GM19438 (cell line): ENCODE measurements around the gene CYTH4.

Source experiments
- ATAC-seq: cut with Tn5 transposase; IDR thresholded peaks from one replicate; pipeline ENCODE4 v1.9.1; 2021; ENCODE audit warnings: low read depth; ENCODE audit not compliant: unreplicated experiment

CYTH4 gene

DNA sequence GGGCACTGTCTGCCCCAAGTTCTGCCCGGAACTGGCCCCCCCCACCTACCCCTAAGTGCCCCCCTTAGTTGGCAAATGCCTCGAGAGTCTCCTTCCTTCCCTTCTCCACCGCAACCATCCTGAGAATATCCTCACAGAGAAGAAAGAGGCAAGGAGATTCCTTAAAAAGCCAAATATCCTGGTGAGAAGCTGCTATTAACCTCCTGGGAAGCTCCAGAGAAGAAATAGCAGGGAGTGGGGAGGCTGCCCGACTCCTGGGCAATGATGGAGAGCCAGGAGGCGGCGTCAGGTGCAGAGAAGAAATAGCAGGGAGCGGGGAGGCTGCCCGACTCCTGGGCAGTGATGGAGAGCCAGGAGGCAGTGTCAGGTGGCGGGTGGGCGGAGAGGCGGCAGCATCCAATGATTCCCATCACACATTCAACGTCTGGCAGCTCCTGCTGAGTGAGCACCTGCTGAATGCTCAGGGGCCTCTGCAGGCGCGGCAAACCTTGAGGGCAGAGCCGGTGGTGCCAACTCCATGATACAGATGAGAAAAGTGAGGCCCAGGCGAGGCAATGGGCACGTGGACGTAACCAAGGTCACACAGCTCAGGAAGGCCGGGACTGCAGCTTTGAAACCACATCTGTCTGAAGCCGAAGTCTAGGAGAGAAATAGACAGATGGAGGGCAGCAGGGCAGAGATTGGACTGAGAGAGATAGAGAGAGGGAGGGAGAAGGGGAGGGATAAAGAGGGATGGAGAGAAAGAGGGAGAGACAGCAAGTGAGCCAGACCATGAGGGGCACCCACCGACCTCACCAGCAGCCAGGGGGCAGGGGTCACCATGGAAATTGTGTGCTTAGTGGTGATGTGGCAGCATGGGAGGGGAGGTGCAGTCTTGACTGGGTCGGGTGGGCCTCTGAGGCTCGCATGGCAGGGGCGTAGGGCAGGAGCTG is 58.3 kb downstream of the CYTH4 start:
- ATAC-seq, result no peak

DNA sequence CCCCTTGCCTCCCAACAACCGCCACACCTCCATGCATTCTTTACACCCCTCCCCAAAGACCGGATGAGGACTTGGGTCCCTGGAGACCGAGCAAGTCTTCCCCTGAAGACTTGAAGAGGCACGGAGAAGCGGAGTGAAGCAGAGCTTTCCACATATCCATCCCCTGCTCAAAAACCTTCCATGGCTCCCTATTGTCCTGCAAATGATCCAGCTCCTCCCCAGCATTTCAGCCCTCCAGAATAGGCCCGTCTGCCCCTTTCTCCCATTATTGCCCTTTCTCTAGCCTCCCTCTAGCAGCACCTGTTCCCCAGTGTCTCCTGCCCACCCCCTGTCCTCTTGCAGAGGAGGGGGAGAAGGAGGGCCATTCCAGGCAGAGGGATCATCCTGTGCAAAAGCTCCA is 59.8 kb downstream of the CYTH4 start:
- no peak for ATAC-seq

DNA sequence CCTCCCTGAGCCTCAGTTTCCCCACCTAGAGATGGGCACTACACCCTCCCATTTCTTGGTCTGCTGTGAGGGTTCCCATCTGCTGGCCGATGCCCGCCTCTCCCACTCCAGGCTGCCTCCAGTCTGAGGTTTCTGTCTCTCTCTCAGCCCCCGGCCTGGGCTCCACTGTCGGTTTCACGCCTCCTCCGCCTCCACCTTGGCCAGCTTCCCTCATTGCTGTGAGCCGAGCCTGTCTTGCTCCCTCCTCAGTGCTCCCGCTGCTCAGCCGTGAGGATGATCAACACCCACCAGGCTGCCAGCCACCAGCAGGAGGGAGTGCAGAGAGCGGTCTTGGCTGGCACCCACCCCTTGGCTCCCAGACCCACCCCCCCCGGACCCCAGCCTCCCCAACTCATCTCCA is 61.0 kb downstream of the CYTH4 start:
- ATAC-seq, result no peak

DNA sequence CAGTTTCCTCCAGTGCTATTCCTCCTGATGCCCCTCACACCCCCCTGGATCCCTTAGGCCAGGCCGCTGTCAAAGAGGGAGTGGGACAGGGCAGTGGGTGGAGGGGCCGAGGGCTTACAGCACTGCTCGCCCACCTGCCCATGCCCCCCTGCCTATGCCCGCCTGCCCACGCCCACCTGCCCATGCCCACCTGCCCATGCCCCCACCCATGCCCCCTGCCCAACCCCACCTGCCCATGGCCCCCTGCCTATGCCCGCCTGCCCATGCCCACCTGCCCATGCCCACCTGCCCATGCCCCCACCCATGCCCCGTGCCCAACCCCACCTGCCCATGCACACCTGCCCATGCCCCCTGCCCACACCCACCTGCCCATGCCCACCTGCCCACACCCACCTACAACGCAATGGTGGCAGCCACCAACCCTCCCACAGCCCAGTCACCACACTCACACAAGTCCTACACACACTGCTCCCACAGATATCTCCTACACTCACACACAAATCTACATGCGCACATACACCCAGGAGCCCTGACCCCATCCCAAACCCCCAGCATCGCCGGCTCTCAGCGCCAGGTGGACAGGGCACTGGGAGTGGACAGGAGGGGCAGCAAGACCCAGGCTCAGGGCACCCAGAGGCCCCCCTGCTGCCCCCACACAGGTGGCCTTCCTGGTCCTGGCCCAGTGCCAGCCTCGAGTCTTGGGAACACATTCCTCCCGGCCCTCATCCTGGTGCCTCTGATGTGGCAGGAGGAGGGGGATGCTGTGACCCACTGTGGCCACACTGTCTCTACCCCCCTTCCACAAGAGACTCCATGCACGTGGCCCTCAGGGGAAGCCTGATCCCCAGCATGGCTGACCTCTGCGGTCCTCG is 61.8 kb downstream of the CYTH4 start:
- ATAC-seq, result no peak

DNA sequence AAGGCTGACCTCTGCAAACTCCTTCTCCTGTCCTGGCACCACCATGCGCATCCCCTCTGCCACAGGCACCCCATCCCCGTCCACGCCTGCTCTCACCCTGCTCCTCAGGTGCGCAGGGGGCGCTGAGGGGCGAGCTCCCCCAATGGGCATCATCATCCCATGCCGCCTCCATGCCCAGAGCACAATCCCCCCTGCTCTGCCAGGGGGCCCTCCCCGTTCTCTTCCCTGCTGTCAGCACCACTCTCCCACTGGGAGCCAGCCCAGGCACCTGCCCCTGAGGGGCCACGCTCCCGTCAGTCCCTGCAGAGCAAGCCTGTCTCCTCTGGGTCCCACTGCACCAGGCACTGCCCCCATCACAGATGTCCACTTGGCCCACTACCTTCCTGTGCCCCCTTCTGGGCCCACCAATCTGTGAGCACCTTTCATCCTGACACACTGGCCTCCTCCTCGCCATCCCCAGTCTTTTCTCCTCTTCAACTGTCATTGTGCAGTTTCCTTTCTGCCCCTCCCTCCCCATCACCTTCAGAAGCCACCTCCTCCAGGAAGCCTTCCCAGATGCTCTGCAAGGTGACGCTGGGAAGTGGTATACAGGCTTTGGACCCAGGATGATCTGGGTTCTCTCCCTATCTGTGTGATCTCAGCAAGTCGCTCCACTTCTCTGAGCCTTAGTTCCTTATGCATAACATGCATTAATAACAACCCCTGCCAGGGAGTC is 62.6 kb downstream of the CYTH4 start:
- no peak for ATAC-seq

DNA sequence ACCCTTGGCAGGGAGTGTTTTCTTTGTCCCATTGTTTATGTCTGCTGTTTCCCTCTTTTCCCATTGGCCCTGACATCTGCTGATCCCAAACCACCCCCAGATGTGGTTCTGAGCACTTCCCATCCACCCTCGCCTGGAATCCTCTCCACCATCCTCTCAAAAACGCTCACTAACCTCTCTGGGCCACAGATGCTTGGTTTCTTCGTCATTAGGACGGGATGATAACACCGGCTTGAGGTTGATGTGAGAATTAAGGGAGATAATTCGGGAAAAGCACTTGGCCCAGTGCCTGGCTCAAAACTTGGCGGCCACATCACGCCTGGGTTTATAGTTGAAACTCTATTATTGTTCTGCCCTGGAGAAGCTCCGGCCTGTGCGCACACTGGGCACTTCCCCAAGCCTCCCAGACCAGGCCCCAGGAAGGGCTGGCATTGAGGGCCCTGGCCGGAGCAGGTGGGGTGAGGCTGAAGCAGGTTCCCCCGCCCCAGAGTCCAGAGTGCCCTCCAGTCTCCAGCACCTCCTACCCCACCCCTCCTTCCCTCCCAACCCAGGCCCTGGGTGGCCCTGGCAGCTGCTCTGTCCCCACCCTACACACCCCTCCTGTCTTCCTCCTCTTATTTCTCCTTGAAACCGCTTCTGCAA is 63.7 kb downstream of the CYTH4 start:
- no peak for ATAC-seq

DNA sequence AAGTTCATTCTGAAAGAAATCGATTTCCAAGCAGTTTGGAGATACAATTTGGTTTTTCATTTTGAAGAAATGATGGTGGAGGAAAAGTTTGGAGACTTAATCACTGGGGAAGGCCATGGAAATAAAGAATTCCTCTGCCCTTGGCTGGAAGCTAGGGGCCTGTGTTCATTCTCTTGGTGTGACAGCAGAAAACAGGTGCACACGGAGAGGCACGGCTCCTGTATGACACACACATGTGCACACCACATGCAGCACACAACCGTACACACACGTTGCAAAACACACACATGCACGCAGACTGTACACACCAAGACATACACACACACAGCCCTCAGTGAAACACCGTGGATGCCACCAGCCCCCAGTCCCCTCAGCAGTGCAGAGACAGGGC is 64.2 kb downstream of the CYTH4 start:
- ATAC-seq, result no peak

DNA sequence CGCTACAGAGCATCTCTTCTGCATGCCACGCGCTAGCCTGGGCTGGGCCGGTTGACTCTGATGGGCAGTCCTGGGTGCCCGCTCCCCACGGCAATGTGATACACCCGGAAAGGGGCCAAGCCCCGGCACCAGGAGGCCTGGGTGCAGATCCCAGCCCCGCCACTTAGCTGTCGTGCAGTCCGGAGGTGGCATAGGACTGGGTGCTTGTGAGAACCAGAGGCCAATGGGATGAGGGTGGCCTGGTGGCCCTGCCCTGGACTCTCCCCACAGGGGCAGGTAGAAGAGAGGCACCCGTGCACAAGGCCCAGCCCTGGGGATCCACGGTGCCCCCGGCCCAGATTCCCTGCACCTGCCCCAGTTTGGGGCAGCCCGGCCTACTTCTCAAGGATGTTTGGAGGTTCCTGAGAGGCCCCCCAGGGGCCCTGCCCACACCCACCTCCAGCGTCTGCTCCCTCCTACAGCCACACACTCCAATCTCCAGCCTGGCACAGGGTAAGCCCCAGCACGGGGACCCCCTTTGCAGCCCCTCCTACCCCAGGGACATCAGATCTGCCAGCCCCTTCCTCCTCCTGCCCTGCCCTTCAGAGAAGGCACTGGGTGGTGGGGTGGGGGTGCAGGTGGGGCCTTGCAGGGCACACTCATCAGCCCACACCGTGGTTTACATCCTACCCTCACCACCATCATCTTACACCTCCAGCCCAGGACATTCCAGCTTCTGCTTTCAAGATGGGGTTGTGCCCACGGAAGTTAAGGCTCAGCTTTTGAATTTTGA is 66.9 kb downstream of the CYTH4 start:
- ATAC-seq, result no peak

DNA sequence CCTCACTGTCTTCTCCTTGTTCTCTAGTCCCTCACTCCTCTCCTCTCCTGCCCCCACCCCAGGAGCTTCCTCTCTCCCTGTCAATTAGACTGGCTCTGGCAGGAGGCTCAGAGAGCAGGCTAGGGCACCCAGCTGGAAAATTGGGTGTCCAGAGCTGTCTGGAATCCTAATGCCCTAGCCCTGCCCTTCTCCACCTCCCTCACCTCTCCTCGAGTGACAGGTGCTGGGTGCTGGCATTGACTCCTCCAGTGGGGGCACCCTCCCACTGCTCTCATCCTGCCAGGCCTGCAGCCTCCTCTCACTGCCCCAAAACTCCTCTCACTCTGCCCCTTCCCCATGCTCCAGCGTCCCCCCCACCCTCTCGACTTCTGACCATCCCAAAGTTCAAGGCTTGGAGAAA is 68.9 kb downstream of the CYTH4 start:
- ATAC-seq, result no peak

DNA sequence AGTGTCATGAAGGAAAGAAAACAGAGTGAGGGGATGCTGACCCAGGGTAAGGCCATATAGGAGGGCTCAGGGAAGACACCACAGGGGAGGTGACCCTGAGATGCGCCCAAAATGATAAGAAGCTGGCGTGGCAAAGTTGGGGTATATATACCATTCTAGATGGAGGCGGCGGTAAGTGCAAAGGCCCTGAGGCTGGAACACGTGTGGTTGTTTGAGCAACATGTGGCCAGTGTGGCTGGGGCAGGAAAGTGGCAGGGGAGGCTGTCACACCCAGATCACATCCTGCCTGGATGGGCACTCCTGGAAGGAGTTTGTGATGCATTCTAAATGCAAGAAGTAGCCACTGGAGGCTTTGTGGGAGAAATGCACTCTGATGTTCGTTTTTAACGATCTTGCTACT is 70.2 kb downstream of the CYTH4 start:
- no peak for ATAC-seq

DNA sequence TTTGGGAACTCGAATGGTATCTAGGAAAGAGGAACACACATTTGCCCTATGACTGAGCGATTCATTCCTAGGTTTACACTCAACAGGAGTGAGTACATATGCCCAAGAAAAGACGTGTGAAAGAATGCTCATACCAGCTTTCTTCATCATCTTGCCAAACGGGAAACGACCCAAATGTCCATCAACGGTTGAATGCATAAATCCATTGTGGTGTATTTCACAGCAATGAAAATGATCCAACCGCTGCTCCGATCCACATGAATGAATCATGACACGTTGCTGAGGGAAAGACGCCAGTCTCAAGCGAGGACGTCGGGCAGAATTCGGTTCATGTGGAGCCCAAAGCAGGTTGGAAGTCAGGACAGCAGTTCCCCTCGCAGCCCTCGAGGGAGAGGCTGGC is 71.5 kb downstream of the CYTH4 start:
- ATAC-seq, result no peak

DNA sequence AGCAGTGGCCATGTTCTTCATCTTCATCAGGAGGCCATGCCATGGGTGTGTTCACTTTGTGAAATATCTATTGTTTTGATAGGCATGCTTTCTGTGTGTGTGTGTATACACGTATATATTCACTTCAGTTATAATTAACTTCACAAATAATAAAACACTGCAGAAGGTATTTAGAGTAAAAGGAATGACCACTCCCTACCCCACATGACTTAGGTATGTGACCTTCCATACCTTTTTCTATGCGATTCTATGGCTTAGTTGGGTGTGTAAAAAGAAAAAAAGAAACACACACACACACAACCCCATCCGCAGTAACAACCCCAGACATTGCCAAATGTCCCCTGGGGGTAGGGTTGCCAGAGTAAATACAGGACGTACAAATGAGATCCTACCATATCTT is 72.0 kb downstream of the CYTH4 start:
- ATAC-seq, result no peak

DNA sequence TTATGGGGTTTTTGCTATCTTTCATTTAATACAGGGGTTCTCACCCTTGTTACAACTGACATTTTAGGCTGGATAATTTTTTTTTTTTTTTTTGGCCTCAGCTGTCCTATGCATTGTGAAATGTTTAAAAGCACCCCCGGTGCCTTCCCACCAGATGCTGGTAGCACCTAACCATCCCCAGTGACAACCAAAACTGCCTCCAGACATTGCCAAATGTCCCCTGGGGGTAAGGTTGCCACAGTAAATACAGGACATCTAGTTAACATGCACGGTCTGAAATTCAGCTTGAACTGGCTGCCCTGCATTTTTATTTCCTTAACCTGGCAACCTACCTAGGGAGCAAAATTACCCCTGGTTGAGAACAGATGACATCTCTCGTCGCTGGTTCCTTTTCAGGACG is 72.4 kb downstream of the CYTH4 start:
- no peak for ATAC-seq

DNA sequence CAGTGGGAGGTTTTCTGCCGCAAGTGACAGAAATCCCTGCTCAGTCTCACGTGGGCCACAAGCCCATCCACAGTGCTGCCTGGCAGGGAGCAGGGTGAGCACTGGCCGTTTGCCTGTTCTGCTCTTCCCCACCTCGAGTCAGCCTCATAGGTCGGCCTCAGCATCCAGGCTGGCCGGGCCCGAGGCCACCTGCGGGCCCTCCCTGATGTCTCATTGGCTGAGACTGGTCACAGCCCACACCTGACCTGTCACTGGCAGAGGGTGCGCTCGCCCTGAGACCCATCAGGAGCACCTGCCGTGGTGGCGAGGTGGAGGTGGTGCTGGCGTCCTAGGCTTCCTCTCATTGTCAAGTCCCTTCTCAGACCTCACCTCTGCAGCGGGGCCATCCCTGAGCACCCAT is 72.9 kb downstream of the CYTH4 start:
- no peak for ATAC-seq

DNA sequence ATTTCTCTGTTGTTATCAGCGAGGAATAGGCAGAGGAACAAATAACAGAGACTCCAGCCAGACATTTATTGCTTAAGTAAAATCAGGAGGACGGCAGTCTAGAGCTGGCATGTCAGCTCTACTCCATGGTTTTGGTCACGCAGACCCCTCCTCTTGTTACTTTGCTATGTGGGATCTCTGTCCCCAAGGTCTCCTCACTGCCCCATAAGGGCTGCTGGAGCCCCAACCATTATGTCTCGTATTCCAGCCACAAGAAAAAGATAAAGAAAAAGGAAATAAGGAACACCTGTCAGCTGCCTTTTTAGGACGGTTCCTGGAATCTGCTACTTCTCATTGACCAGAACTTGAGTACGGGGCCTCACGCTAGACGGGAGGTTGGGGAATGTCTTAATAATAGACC is 74.6 kb downstream of the CYTH4 start:
- no peak for ATAC-seq

DNA sequence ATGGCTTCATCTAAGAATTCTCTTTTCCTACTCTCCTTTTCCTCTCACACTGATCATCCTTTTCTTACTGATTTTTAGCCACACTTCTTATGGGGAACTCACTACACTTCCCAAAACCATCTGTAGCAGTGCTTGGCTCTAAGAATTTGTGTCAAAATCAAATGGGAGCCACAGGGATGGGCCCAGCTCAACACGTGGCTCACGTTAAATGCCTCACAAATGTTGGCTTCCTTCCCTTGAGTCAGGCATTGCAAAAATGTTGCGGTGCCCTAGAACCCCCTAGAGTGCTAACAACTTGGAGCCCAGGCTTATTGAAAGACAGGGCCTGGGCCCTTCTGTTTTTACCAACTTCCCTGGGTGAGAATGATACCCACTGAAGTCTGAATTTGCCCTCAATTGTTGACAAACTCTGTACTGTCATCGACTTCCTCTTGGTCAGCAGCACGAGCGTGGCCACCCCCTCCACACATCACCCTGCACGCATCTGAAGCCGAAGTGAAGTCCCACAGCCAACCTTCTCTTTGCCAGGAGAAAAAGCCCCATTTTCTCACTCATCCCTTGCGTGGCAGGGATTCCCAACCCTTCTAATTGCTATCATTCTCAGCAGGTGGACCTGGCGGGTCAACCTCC is 75.3 kb downstream of the CYTH4 start:
- ATAC-seq, result no peak

DNA sequence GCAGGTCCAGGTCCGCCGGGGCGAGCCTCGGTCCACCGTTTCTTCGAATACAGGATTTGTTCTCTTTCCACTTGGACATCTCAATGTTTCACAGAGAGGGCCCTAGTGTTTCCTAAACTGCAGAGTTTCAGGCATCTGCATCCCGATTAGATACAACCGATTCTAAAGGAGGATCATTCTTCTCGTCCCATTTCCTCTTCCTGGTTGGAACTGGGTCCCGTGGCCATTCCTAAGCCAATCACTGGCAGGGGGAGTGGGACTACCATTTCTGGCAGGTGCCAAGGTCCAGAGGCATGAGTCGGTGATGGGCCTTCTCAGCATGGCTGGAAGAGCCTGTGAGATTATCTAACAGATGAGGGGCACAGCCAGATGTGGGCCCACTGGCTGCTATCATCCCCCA is 76.1 kb downstream of the CYTH4 start:
- no peak for ATAC-seq

DNA sequence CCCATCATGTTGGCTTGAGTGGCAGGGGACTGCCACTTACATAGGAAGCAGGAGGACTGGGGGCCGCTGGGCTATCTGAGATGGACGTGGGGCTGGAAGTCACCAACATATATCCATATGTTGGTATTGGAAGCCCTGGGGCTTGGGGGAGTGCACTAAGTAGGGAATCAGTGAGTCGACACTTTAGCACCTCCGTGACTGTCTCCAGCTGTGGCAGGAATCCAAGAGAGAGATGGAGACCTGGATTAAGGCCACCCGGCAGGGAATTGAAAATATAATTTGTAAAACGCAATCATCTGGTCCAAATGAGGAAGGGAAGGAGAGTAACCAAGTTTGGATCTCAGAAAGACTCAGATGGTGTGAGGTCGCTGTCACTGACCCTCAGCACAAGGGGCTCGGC is 76.6 kb downstream of the CYTH4 start:
- no peak for ATAC-seq

DNA sequence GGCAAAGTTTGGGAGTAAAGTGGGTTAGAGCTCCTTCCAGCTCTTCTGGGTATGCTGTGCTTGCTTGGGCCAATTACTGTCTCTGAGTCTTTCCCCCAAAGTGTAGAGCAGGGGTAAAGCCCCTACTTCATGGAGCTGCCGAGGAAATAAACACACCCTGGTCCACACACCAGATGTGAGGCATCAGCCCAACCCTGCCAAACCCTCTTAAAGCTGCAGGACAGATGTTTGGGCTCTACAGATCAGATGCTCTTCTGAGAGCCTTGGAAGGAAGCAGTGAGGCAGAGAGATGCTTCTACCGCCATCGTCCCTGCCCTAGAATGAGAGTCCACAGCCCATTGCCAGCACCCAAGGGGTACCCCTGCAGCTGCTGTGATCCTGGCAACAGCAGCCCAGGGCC is 80.3 kb downstream of the CYTH4 start:
- no peak for ATAC-seq
